K562 (cell line): ENCODE measurements around the gene RRAS. TPM values are rescaled to one million over a fixed set of nuclear protein-coding genes. Genes with fewer than 3 reads are reported as not detected.

ENCODE experiments used
- ATAC-seq: fragments of 200-7000 bp; cut with Tn5 transposase; 3 replicates; pipeline ENCODE4 v1.9.1; 2020; ENCODE audit warnings: moderate library complexity
- BruUV-seq: library from RNA; stranded (reverse); fragments of 400-500 nt; replicated peaks from 2 replicates; lab custom pipeline; 2021; lab: Mats Ljungman, UMichigan
- CTCF ChIA-PET: fragments of 300-600 bp; formaldehyde crosslinking; extraction: SDS; loops from one replicate; lab custom pipeline; 2021; ENCODE audit warnings: low intra/inter-chr PET ratio; lab: Yijun Ruan, JAX
- POLR2A ChIA-PET: fragments of 300-600, 350-650 bp; sonication (Branson Sonifier 250); formaldehyde crosslinking; extraction: SDS; loops from one replicate; lab custom pipeline; 2021; ENCODE audit warnings: antibody characterized with exemption, inconsistent platforms; lab: Yijun Ruan, JAX
- DNase-seq, 4 experiments: peaks; one replicate each; pipeline versions ENCODE4 v3.0.0 to v3.0.0-alpha.2; 2011 to 2018; ENCODE audit warnings: low spot score in 3 of 4, mixed read lengths in 3 of 4; ENCODE audit errors: extremely low read depth in 1 of 4
- FAIRE-seq: peaks from 2 replicates; lab custom pipeline; 2011; peaks lifted over from hg19 to GRCh38; lab: Jason Lieb, UNC
- H2AFZ ChIP-seq: 2 replicates; pipeline ENCODE4 v1.6.0; 2011; ENCODE audit warnings: low read depth, low read length, control low read depth, inconsistent platforms
- H3K27ac ChIP-seq: fragments of 200-600 bp; 3 replicates; pipeline ENCODE4 v1.8.0; 2011; ENCODE audit warnings: low read depth, mild to moderate bottlenecking, control low read depth, inconsistent platforms, low read length, moderate library complexity, mixed read lengths; ENCODE audit errors: extremely low read depth
- H3K27me3 ChIP-seq, 2 experiments: fragments of 300-600 bp in 1 of 2; 2 replicates in 1 of 2; 3 replicates in 1 of 2; pipeline versions ENCODE4 v1.6.0 to v1.8.0; 2011; ENCODE audit warnings: inconsistent platforms in 2 of 2, low read length in 2 of 2, mild to moderate bottlenecking in 1 of 2, mixed read lengths in 1 of 2, moderate library complexity in 1 of 2; ENCODE audit not compliant: control insufficient read depth in 2 of 2, insufficient read depth in 2 of 2
- H3K36me3 ChIP-seq: fragments of 300-600 bp; 3 replicates; pipeline ENCODE4 v1.8.0; 2011; ENCODE audit warnings: mild to moderate bottlenecking, low read length, inconsistent platforms; ENCODE audit not compliant: control insufficient read depth, insufficient read depth
- H3K4me1 ChIP-seq, 2 experiments: fragments of 200-600 bp in 1 of 2; replicated peaks in 1 of 2; 2 replicates in 1 of 2; 3 replicates in 1 of 2; pipeline versions ENCODE4 v1.5.1 to v1.8.0; 2011; ENCODE audit warnings: inconsistent platforms in 2 of 2, low read length in 2 of 2, mild to moderate bottlenecking in 1 of 2, mixed read lengths in 1 of 2, moderate library complexity in 1 of 2; ENCODE audit not compliant: control insufficient read depth in 2 of 2, insufficient read depth in 2 of 2
- H3K4me2 ChIP-seq: 2 replicates; pipeline ENCODE4 v1.6.1; 2011; ENCODE audit warnings: low read length, control low read depth, inconsistent platforms, mixed read lengths; ENCODE audit not compliant: insufficient read depth
- H3K4me3 ChIP-seq: fragments of 200-600 bp; sonication (generic), shearing (Covaris generic); 2 replicates; pipeline ENCODE4 v1.5.1; 2016; ENCODE audit warnings: control low read depth, inconsistent platforms
- H3K79me2 ChIP-seq: fragments of 200-600 bp; 3 replicates; pipeline ENCODE4 v1.8.0; 2011; ENCODE audit warnings: low read length, inconsistent platforms; ENCODE audit not compliant: control insufficient read depth, insufficient read depth
- H3K9ac ChIP-seq, 2 experiments: 2 replicates each; pipeline versions ENCODE4 v1.6.0 to v1.6.1; 2011; ENCODE audit warnings: low read depth in 2 of 2, low read length in 2 of 2, control low read depth in 1 of 2, inconsistent platforms in 1 of 2, mild to moderate bottlenecking in 1 of 2, mixed read lengths in 1 of 2; ENCODE audit not compliant: insufficient read depth in 1 of 2
- H3K9me1 ChIP-seq: one replicate; pipeline ENCODE4 v1.6.0; 2011; ENCODE audit warnings: inconsistent platforms, mild to moderate bottlenecking, low read length, moderate library complexity; ENCODE audit not compliant: control insufficient read depth, insufficient read depth
- H3K9me3 ChIP-seq: replicated peaks from 2 replicates; pipeline ENCODE4 v1.5.1; 2011; ENCODE audit warnings: low read depth, low read length, inconsistent platforms; ENCODE audit not compliant: control insufficient read depth, insufficient read depth
- H4K20me1 ChIP-seq: replicated peaks from 2 replicates; pipeline ENCODE4 v1.6.1; 2011; ENCODE audit warnings: low read length, inconsistent platforms, mixed read lengths; ENCODE audit not compliant: control insufficient read depth, insufficient read depth
- HNRNPH1 ChIP-seq: fragments of 200-400 bp; formaldehyde crosslinking; optimal IDR thresholded peaks from 2 replicates; pipeline ENCODE3; 2017; ENCODE audit warnings: low read depth, mild to moderate bottlenecking, low read length, moderate library complexity
- IRF2 ChIP-seq: sonication (generic); formaldehyde crosslinking; IDR thresholded peaks from 2 replicates; pipeline ENCODE4 v1.8.1; 2022; ENCODE audit warnings: mild to moderate bottlenecking, missing genetic modification reagents
- JUNB ChIP-seq: fragments of 450-650 bp; formaldehyde crosslinking; conservative IDR thresholded peaks from 2 replicates; pipeline ENCODE4 v1.4.0; 2020; ENCODE audit warnings: mild to moderate bottlenecking
- KLF6 ChIP-seq: fragments of 250-450 bp; sonication (Bioruptor Pico); IDR thresholded peaks from 2 replicates; pipeline ENCODE4 v1.4.0; 2020; ENCODE audit warnings: mild to moderate bottlenecking, moderate library complexity, borderline replicate concordance
- MBD2 ChIP-seq: sonication (generic); IDR thresholded peaks from 2 replicates; pipeline ENCODE4 v1.6.1; 2016; ENCODE audit warnings: low read depth, borderline replicate concordance
- NCOA2 ChIP-seq, 2 experiments: fragments of 450-650 bp; IDR thresholded peaks; 2 replicates each; pipeline ENCODE4 v1.6.1; 2018; ENCODE audit warnings: mild to moderate bottlenecking in 2 of 2, moderate library complexity in 1 of 2; ENCODE audit not compliant: partially characterized antibody in 2 of 2
- NFE2 ChIP-seq: IDR thresholded peaks from 2 replicates; pipeline ENCODE4 v1.6.1; 2014; ENCODE audit warnings: antibody characterized with exemption, low read depth
- NFIC ChIP-seq: fragments of 450-650 bp; IDR thresholded peaks from 2 replicates; pipeline ENCODE4 v1.6.1; 2017; ENCODE audit warnings: mild to moderate bottlenecking, inconsistent platforms
- PTTG1 ChIP-seq: fragments of 450-650 bp; IDR thresholded peaks from 2 replicates; pipeline ENCODE4 v1.6.1; 2016; ENCODE audit warnings: low read depth, mild to moderate bottlenecking, missing genetic modification characterization, missing compliant biosample characterization
- RNF2 ChIP-seq: sonication (generic); IDR thresholded peaks from 2 replicates; pipeline ENCODE4 v1.6.1; 2016
- SAP30 ChIP-seq: fragments of 200-600 bp; sonication (generic); IDR thresholded peaks from 2 replicates; pipeline ENCODE4 v1.6.1; 2012; ENCODE audit warnings: borderline replicate concordance, low read depth, mild to moderate bottlenecking, moderate library complexity, low read length, control low read depth, inconsistent platforms; ENCODE audit not compliant: insufficient read depth, poor library complexity, severe bottlenecking
- XRCC3 ChIP-seq: fragments of 450-650 bp; IDR thresholded peaks from 2 replicates; pipeline ENCODE4 v1.6.1; 2017; ENCODE audit warnings: mild to moderate bottlenecking, moderate library complexity
- ZBTB17 ChIP-seq: fragments of 450-650 bp; formaldehyde crosslinking; IDR thresholded peaks from 2 replicates; pipeline ENCODE4 v1.4.0; 2020; ENCODE audit warnings: mild to moderate bottlenecking
- ZMIZ1 ChIP-seq, 2 experiments: fragments of 150-350 bp in 1 of 2; IDR thresholded peaks; 2 replicates each; pipeline ENCODE4 v1.6.1; 2012 to 2016; ENCODE audit warnings: low read depth in 2 of 2, low read length in 2 of 2, mild to moderate bottlenecking in 1 of 2, moderate library complexity in 1 of 2
- WGBS: fragments of 100-300 bp; shearing (Covaris generic); methylation state at CpG from one replicate; pipeline ENCODE4 v1.1.6; 2016; ENCODE audit warnings: low coverage, mixed read lengths; ENCODE audit not compliant: insufficient coverage; ENCODE audit errors: missing lambda C conversion rate; 5-methylcytosine and 5-hydroxymethylcytosine counted together
- in situ Hi-C: fragments of 300-500 bp; cut with MboI; formaldehyde crosslinking; loops from 4 replicates; pipeline ENCODE4 v1.15.0; 2018; ENCODE audit warnings: inconsistent platforms, mixed read lengths
- intact Hi-C: fragments of 100-400 bp; cut with micrococcal nuclease; formaldehyde crosslinking; loops from 2 replicates; pipeline ENCODE4 v1.14.2; 2022
- polyA plus RNA-seq, 8 experiments: library from polyadenylated mRNA; depleted of rRNA in 4 of 8; stranded (reverse) in 5 of 8; unstranded in 3 of 8; fragments of >200 nt; fragmentation: Nextera tagmentation in 2 of 8; fragmentation: Illumina TruSeq in 1 of 8; extraction: Ambion mirVana in 2 of 8; extraction: Trizol in 1 of 8; gene quantifications; 2 replicates each; pipeline versions ENCODE4 v1.2.1 to v1.2.3, GENCODE V29; 2011 to 2014; ENCODE audit warnings: inconsistent platforms in 1 of 8, missing spikeins in 1 of 8
- total RNA-seq, 7 experiments: library from RNA; depleted of rRNA in 6 of 7; stranded (reverse); fragments of >200 nt in 6 of 7; fragmentation: Illumina TruSeq in 2 of 7; extraction: Trizol in 2 of 7; gene quantifications; 2 replicates each; pipeline versions ENCODE4 v1.2.1 to v1.2.3, GENCODE V29; 2011 to 2021; ENCODE audit warnings: low replicate concordance in 1 of 7

RRAS gene
- total and polyA plus RNA-seq, 9 of the 15 experiments (the other 6 are each of a cell fraction or from before 2014, with no cell fraction given): 0.70 to 17.3 (median 8.2) TPM

GRCh38 chr19:49616945-49617344 lies 23.0 kb downstream of the RRAS start:
- DNase-seq: no peak
- peaks cover 76% of the 10 kb centered on the region; the same call in 1 of the 3 replicates for H3K36me3 ChIP-seq
- intact Hi-C loops: no loop called here
- TF ChIP-seq MBD2: no peak
- TF ChIP-seq NFE2: no peak
- TF ChIP-seq ZMIZ1 (IDR thresholded peaks at IDR 0.05; ENCODE audit: low read depth in 2 of 2, low read length in 2 of 2): no peak
- no peak for TF ChIP-seq JUNB (CRISPR knock-in tag)
- TF ChIP-seq KLF6 (CRISPR knock-in tag): no peak
- TF ChIP-seq SAP30: no peak
- TF ChIP-seq PTTG1 (tag): no peak
- TF ChIP-seq RNF2: no peak
- no peak for TF ChIP-seq IRF2
- no peak for TF ChIP-seq NCOA2 (IDR thresholded peaks at IDR 0.05; ENCODE audit: partially characterized antibody in 2 of 2)
- TF ChIP-seq HNRNPH1: no peak
- TF ChIP-seq NFIC: no peak
- TF ChIP-seq XRCC3: no peak
- no peak for TF ChIP-seq ZBTB17 (CRISPR knock-in tag)
- H3K4me3 ChIP-seq: no peak overlapping the region
- no peak for FAIRE-seq
- no TSS peak for BruUV-seq
- H3K9me1 ChIP-seq: peaks cover 2% of the 10 kb centered on the region
- POLR2A ChIA-PET: interaction anchor here (0.9 to 1.4 kb wide), 3 partner anchors 12 to 25 kb away, joined by 3 to 6 read pairs (median 3); partner anchors contain the start of gene SCAF1
- no peaks in the 10 kb centered on the region for H3K9me3 ChIP-seq
- H3K9ac ChIP-seq: no peak overlapping the region
- 91% methylated on average over 7 of the region's 7 CpGs for WGBS
- H3K27ac ChIP-seq: no peak overlapping the region
- H3K79me2 ChIP-seq: peaks cover 3% of the 10 kb centered on the region; the same call in 1 of the 3 replicates
- no peak overlapping the region for H2AFZ ChIP-seq
- H3K4me2 ChIP-seq: no peak overlapping the region
- in situ Hi-C loops: no loop called here
- no peak for ATAC-seq
- CTCF ChIA-PET: no interaction called here
- no peaks in the 10 kb centered on the region; the same call in 1 of the 2 replicates for H4K20me1 ChIP-seq
- H3K4me1 ChIP-seq: peaks cover 0 to 10% of the 10 kb centered on the region in 2 experiments; a peak in 2 of 5 replicates
- H3K27me3 ChIP-seq: no peaks in the 10 kb centered on the region
